ENCODE measurements around the gene ODAD4.

GRCh38 chr17:41885733-41886132 lies 44.7 kb upstream of the ODAD4 start:
- TF ChIP-seq POLR2A (IDR thresholded peaks at IDR 0.05; ENCODE audit: low read length) (no peak), GATA1 (IDR thresholded peaks at IDR 0.05; ENCODE audit: low read depth, low read length) (no peak)

Data from erythroblast (primary cell).